IMR-90 (cell line): ENCODE data around the gene PHF21A. TPM values are rescaled to one million over a fixed set of nuclear protein-coding genes. Genes with fewer than 3 reads are reported as not detected.

ENCODE experiments used
- ATAC-seq: fragments of 200-7000 bp; cut with Tn5 transposase; 2 replicates; pipeline ENCODE4 v1.9.1; 2020; ENCODE audit warnings: low read depth, mild to moderate bottlenecking, moderate library complexity
- BruUV-seq: library from RNA; stranded (reverse); fragments of 400-500 nt; replicated peaks from 2 replicates; lab custom pipeline; 2021; lab: Mats Ljungman, UMichigan
- CTCF ChIA-PET: fragments of 300-600 bp; formaldehyde crosslinking; extraction: SDS; loops from one replicate; lab custom pipeline; 2021; ENCODE audit warnings: antibody characterized with exemption; lab: Yijun Ruan, JAX
- POLR2A ChIA-PET: fragments of 300-600 bp; sonication (Branson Sonifier 250); formaldehyde crosslinking; loops from one replicate; lab custom pipeline; 2022; ENCODE audit warnings: antibody characterized with exemption; ENCODE audit not compliant: unreplicated experiment; lab: Charles Lee
- DNase-seq: peaks from one replicate; pipeline ENCODE4 v3.0.0; 2013
- H2AFZ ChIP-seq: replicated peaks from 2 replicates; pipeline ENCODE3; 2013; ENCODE audit warnings: low read length, mild to moderate bottlenecking; ENCODE audit not compliant: poor library complexity
- H2AK5ac ChIP-seq: 2 replicates; pipeline ENCODE4 v1.6.1; 2013; ENCODE audit warnings: low read depth, low read length, inconsistent platforms
- H2AK9ac ChIP-seq: replicated peaks from 2 replicates; pipeline ENCODE3; 2013; ENCODE audit warnings: mild to moderate bottlenecking, low read depth, low read length, moderate library complexity; ENCODE audit not compliant: poor library complexity
- H2BK120ac ChIP-seq: 2 replicates; pipeline ENCODE4 v1.6.1; 2013; ENCODE audit warnings: low read depth, low read length, inconsistent platforms
- H2BK15ac ChIP-seq: 3 replicates; pipeline ENCODE4 v1.6.1; 2013; ENCODE audit warnings: low read depth, low read length, inconsistent platforms
- H2BK20ac ChIP-seq: 2 replicates; pipeline ENCODE4 v1.6.1; 2013; ENCODE audit warnings: low read depth, mild to moderate bottlenecking, inconsistent platforms, low read length, moderate library complexity
- H2BK5ac ChIP-seq: 2 replicates; pipeline ENCODE4 v1.6.1; 2013; ENCODE audit warnings: mild to moderate bottlenecking, low read depth, low read length, inconsistent platforms; ENCODE audit not compliant: poor library complexity, severe bottlenecking
- H3K14ac ChIP-seq: replicated peaks from 2 replicates; pipeline ENCODE4 v1.6.1; 2013; ENCODE audit warnings: low read depth, low read length, inconsistent platforms
- H3K18ac ChIP-seq: 2 replicates; pipeline ENCODE4 v1.6.1; 2013; ENCODE audit warnings: low read depth, low read length, control low read depth
- H3K23ac ChIP-seq: 2 replicates; pipeline ENCODE4 v1.6.1; 2013; ENCODE audit warnings: low read depth, low read length, inconsistent platforms
- H3K27ac ChIP-seq: 2 replicates; pipeline ENCODE4 v1.5.1; 2013; ENCODE audit warnings: mild to moderate bottlenecking, control low read depth, low read length; ENCODE audit not compliant: insufficient read depth
- H3K27me3 ChIP-seq: 2 replicates; pipeline ENCODE4 v1.6.1; 2013; ENCODE audit warnings: low read length; ENCODE audit not compliant: control insufficient read depth, insufficient read depth
- H3K36me3 ChIP-seq: 2 replicates; pipeline ENCODE4 v1.6.1; 2013; ENCODE audit warnings: low read length, mixed read lengths; ENCODE audit not compliant: control insufficient read depth, insufficient read depth
- H3K4ac ChIP-seq: 2 replicates; pipeline ENCODE4 v1.6.1; 2013; ENCODE audit warnings: low read depth, low read length, inconsistent platforms
- H3K4me1 ChIP-seq: 2 replicates; pipeline ENCODE4 v1.6.1; 2013; ENCODE audit warnings: low read length, mixed read lengths; ENCODE audit not compliant: control insufficient read depth, insufficient read depth
- H3K4me2 ChIP-seq: 2 replicates; pipeline ENCODE4 v1.6.1; 2013; ENCODE audit warnings: low read depth, mild to moderate bottlenecking, control low read depth, low read length, moderate library complexity
- H3K4me3 ChIP-seq: 2 replicates; pipeline ENCODE4 v1.5.1; 2013; ENCODE audit warnings: low read depth, mild to moderate bottlenecking, control low read depth, low read length, moderate library complexity; ENCODE audit not compliant: insufficient read depth
- H3K56ac ChIP-seq: 2 replicates; pipeline ENCODE4 v1.6.1; 2013; ENCODE audit warnings: low read length, inconsistent platforms; ENCODE audit not compliant: insufficient read depth; ENCODE audit errors: extremely low read depth
- H3K79me1 ChIP-seq, 2 experiments: 2 replicates each; pipeline ENCODE4 v1.6.1; 2013; ENCODE audit warnings: low read length in 2 of 2, inconsistent platforms in 1 of 2, low read depth in 1 of 2
- H3K9ac ChIP-seq: 2 replicates; pipeline ENCODE4 v1.6.1; 2013; ENCODE audit warnings: low read depth, low read length, control low read depth
- H3K9me1 ChIP-seq: 2 replicates; pipeline ENCODE4 v1.6.1; 2013; ENCODE audit warnings: low read length, inconsistent platforms; ENCODE audit not compliant: insufficient read depth
- H3K9me3 ChIP-seq: 2 replicates; pipeline ENCODE4 v1.6.1; 2013; ENCODE audit warnings: low read length; ENCODE audit not compliant: control insufficient read depth, insufficient read depth
- H4K20me1 ChIP-seq: 2 replicates; pipeline ENCODE4 v1.6.1; 2013; ENCODE audit warnings: low read length, inconsistent platforms; ENCODE audit not compliant: insufficient read depth
- H4K5ac ChIP-seq: 2 replicates; pipeline ENCODE4 v1.6.1; 2013; ENCODE audit warnings: mild to moderate bottlenecking, low read depth, low read length, control low read depth
- H4K8ac ChIP-seq, 2 experiments: 2 replicates each; pipeline ENCODE4 v1.6.1; 2013; ENCODE audit warnings: low read depth in 2 of 2, low read length in 2 of 2, control low read depth in 1 of 2, inconsistent platforms in 1 of 2
- H4K91ac ChIP-seq: 2 replicates; pipeline ENCODE4 v1.6.1; 2013; ENCODE audit warnings: low read depth, low read length, inconsistent platforms; ENCODE audit not compliant: insufficient read depth
- MAFK ChIP-seq: IDR thresholded peaks from 2 replicates; pipeline ENCODE4 v1.6.1; 2012; ENCODE audit warnings: low read depth, low read length, improper control_type of control experiment
- NFE2L2 ChIP-seq: fragments of 150-350 bp; IDR thresholded peaks from 2 replicates; pipeline ENCODE4 v1.6.1; 2016; ENCODE audit warnings: low read depth, mild to moderate bottlenecking, low read length
- WGBS, 2 experiments: methylation state at CpG; one replicate each; pipeline versions ENCODE4 v1.1.5 to v1.1.7; 2013; ENCODE audit warnings: missing lambda C conversion rate in 2 of 2; ENCODE audit not compliant: insufficient read length in 1 of 2; ENCODE audit errors: extremely low coverage in 2 of 2; 5-methylcytosine and 5-hydroxymethylcytosine counted together
- dilution Hi-C: fragments of 300-500 bp; cut with HindIII; formaldehyde crosslinking; loops from one replicate; pipeline ENCODE4 v1.14.3; 2018; ENCODE audit warnings: low sequenced_read_pairs; ENCODE audit not compliant: unreplicated experiment
- in situ Hi-C: fragments of 300-500 bp; cut with MboI; formaldehyde crosslinking; loops from 3 replicates; pipeline ENCODE4 v1.14.3; 2019; ENCODE audit warnings: low sequenced_read_pairs, inconsistent platforms, mixed read lengths
- intact Hi-C: fragments of 100-400 bp; cut with micrococcal nuclease; formaldehyde crosslinking; loops from 2 replicates; pipeline ENCODE4 v1.10.0; 2022
- polyA plus RNA-seq, 3 experiments: library from polyadenylated mRNA; depleted of rRNA; stranded (reverse); fragments of >200 nt; gene quantifications; 2 replicates each; pipeline ENCODE4 v1.2.3, GENCODE V29; 2012; ENCODE audit warnings: low replicate concordance in 1 of 3
- total RNA-seq: library from RNA; depleted of rRNA; stranded (reverse); fragments of >200 nt; gene quantifications from 2 replicates; pipeline ENCODE4 v1.2.3, GENCODE V29; 2012

The PHF21A gene
- total and polyA plus RNA-seq, 2 of the 4 experiments (the other 2 are of a cell fraction) = 9.0 to 20.6 TPM

DNA sequence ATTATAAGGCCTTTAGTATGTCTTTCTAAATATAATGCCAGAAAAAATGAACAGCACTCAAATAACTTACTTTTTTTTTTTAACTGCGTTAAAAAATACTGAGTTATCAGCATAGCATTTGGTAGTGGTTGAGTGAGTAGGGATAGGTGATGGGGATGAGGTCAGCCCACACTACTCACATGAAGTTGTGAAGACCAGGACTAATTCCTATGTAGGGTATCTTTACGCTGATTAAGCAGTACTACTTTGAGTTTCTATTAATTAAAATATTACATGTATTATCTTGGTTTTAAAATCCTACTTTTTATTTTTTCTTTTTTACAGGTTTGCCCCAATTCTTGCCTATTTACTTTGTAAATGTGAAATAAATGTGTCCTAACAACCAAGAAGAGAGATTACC is 13.5 kb downstream of the PHF21A start:
- Histone ChIP-seq H2BK120ac (no peak overlapping the region), H3K23ac (no peak overlapping the region), H2BK20ac (no peak overlapping the region), H3K14ac (no peak overlapping the region), H3K4ac (no peak overlapping the region), H4K91ac (no peak overlapping the region), H2AK5ac (no peak overlapping the region), H2AFZ (no peak overlapping the region), H4K20me1 (peaks cover 51% of the 10 kb centered on the region), H3K4me1 (peaks cover 2% of the 10 kb centered on the region; the same call in 1 of the 2 replicates), H3K27ac (no peak overlapping the region), H3K18ac (no peak overlapping the region), H4K5ac (no peak overlapping the region), H3K27me3 (no peaks in the 10 kb centered on the region), H4K8ac (no peak overlapping the region), H3K9me3 (no peaks in the 10 kb centered on the region), H3K79me1 (peaks cover 28 to 61% of the 10 kb centered on the region in 2 experiments), H2BK5ac (no peak overlapping the region), H2AK9ac (no peak overlapping the region), H2BK15ac (no peak overlapping the region), H3K4me2 (no peak overlapping the region), H3K9me1 (peaks cover 5% of the 10 kb centered on the region; the same call in 1 of the 2 replicates), H3K56ac (no peak overlapping the region), H3K36me3 (no peaks in the 10 kb centered on the region), H3K9ac (no peak overlapping the region), H3K4me3 (no peak overlapping the region)
- no peak for ATAC-seq
- no CpG with 5 or more reads among the region's 2 CpGs for WGBS, 2 experiments
- dilution Hi-C loops = no loop called here
- DNase-seq = no peak
- CTCF ChIA-PET = interaction anchor here (0.7 kb wide), 1 partner anchor 210 kb away, joined by 3 read pairs; no protein-coding TSS in a partner anchor
- no TSS peak for BruUV-seq
- in situ Hi-C loops = loop anchor here (25.0 kb wide), 1 partner anchor 205 kb away; no protein-coding TSS in a partner anchor
- TF ChIP-seq MAFK (peak; percentile 19; the same call in 1 of the 2 replicates), NFE2L2 (no peak)
- intact Hi-C loops = no loop called here
- POLR2A ChIA-PET = no interaction called here
